ENCODE measurements around the gene GYS2.

Gene GYS2

DNA sequence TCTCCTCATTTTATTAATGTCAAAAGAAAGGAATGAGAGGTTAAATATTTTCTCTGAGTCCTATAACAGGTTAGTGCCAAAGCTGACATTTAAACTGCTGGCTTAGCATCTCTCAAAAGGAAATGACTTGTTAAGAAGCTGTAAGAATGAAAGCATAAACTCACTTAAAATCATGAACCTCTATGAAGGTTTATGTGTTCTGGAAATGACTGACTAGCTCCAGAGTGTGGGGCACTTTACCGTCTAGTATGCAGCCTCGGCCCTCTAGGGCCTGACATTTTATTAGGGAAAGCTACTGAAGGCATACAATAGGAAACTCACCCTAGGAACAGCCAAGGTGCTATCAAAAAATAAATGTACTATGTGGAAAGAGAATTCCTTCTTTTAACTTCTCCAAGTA, 43.5 kb downstream of the GYS2 start:
- H2BK15ac ChIP-seq (replicated peaks; ENCODE audit: low read depth) = no peak overlapping the region
- H3K4me3 ChIP-seq (ENCODE audit: low read length) = no peak overlapping the region
- no peak overlapping the region for H2AK5ac ChIP-seq (ENCODE audit: low read length)
- H4K5ac ChIP-seq (ENCODE audit: low read length) = no peak overlapping the region
- H3K79me1 ChIP-seq (ENCODE audit: low read length) = no peaks in the 10 kb centered on the region
- no peak for DNase-seq
- no peak overlapping the region for H2BK120ac ChIP-seq (ENCODE audit: low read depth, low read length)
- H3K27me3 ChIP-seq (ENCODE audit: insufficient read depth, low read length, poor library complexity) = no peaks in the 10 kb centered on the region
- H3K18ac ChIP-seq (ENCODE audit: low read length) = no peak overlapping the region
- no peak overlapping the region for H3K56ac ChIP-seq (ENCODE audit: low read length)
- H3K27ac ChIP-seq (ENCODE audit: low read depth, low read length) = no peak overlapping the region
- H3K23ac ChIP-seq (ENCODE audit: low read length) = no peak overlapping the region
- no peak overlapping the region for H3K9ac ChIP-seq (ENCODE audit: low read length)
- H3K4me2 ChIP-seq (ENCODE audit: low read length) = no peak overlapping the region
- H3K79me2 ChIP-seq (ENCODE audit: control insufficient read depth, insufficient read depth, low read length) = no peaks in the 10 kb centered on the region
- WGBS (ENCODE audit: extremely low coverage, insufficient coverage, low lambda C conversion rate) = no CpG with 5 or more reads among the region's 2 CpGs
- no peak overlapping the region for H3K4ac ChIP-seq (ENCODE audit: low read depth, low read length)
- H2BK5ac ChIP-seq (ENCODE audit: low read length) = no peak overlapping the region
- H3K4me1 ChIP-seq (ENCODE audit: control insufficient read depth, low read depth, low read length) = no peaks in the 10 kb centered on the region
- no peaks in the 10 kb centered on the region for H3K36me3 ChIP-seq (ENCODE audit: control insufficient read depth, insufficient read depth, low read length)
- no peak overlapping the region for H4K8ac ChIP-seq (ENCODE audit: low read depth, low read length)

- Histone ChIP-seq H4K8ac (ENCODE audit: low read depth, low read length) (no peak overlapping the region), H3K23ac (ENCODE audit: low read length) (no peak overlapping the region), H3K36me3 (ENCODE audit: control insufficient read depth, insufficient read depth, low read length) (no peaks in the 10 kb centered on the region), H3K9ac (ENCODE audit: low read length) (no peak overlapping the region), H3K18ac (ENCODE audit: low read length) (no peak overlapping the region), H4K5ac (ENCODE audit: low read length) (no peak overlapping the region), H2BK5ac (ENCODE audit: low read length) (no peak overlapping the region), H2AK5ac (ENCODE audit: low read length) (no peak overlapping the region), H3K4me3 (ENCODE audit: low read length) (no peak overlapping the region), H3K27ac (ENCODE audit: low read depth, low read length) (no peak overlapping the region), H3K27me3 (ENCODE audit: insufficient read depth, low read length, poor library complexity) (no peaks in the 10 kb centered on the region), H3K79me2 (ENCODE audit: control insufficient read depth, insufficient read depth, low read length) (no peaks in the 10 kb centered on the region), H2BK15ac (replicated peaks; ENCODE audit: low read depth) (no peak overlapping the region), H3K4ac (ENCODE audit: low read depth, low read length) (no peak overlapping the region), H3K56ac (ENCODE audit: low read length) (no peak overlapping the region), H3K79me1 (ENCODE audit: low read length) (no peaks in the 10 kb centered on the region), H3K4me1 (ENCODE audit: control insufficient read depth, low read depth, low read length) (no peaks in the 10 kb centered on the region), H2BK120ac (ENCODE audit: low read depth, low read length) (no peak overlapping the region), H3K4me2 (ENCODE audit: low read length) (no peak overlapping the region)
- no peak for DNase-seq
- WGBS (ENCODE audit: extremely low coverage, insufficient coverage, low lambda C conversion rate) = no CpG with 5 or more reads among the region's 7 CpGs
These were observed 44.6 kb downstream of the GYS2 start for GRCh38 chr12:21559855-21560569.

DNA sequence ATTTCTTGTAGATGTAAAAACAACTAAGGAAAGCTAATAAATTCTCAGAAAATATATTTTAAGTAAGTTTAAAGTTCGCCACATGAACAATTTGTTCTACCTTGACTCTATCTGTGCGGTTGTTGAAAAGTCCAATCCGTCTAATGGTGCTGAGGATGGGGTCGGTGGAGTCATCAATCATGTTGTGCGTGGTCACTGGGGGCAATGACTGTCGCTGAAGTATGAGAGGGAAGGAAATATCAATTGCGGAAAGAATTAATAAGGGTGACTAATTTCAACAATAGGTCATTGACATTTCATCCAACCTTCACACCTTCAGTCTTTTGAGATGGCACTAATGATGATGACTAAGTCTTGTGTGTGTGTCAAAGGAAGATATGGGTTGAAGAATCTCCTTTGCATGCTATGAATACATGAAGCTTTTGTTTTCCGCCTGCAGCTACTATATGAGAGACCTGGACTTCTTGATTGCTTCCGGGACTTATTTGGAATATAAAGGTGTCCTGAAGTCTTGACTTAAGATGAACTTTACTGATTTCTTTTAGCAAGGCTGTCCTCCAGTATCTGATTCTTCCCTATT, 46.5 kb downstream of the GYS2 start:
- no peak overlapping the region for H2BK120ac ChIP-seq (ENCODE audit: low read depth, low read length)
- no peak overlapping the region for H4K8ac ChIP-seq (ENCODE audit: low read depth, low read length)
- H2BK15ac ChIP-seq (replicated peaks; ENCODE audit: low read depth) = no peak overlapping the region
- H3K9ac ChIP-seq (ENCODE audit: low read length) = no peak overlapping the region
- H3K18ac ChIP-seq (ENCODE audit: low read length) = no peak overlapping the region
- H3K27me3 ChIP-seq (ENCODE audit: insufficient read depth, low read length, poor library complexity) = no peaks in the 10 kb centered on the region
- H3K23ac ChIP-seq (ENCODE audit: low read length) = no peak overlapping the region
- no peaks in the 10 kb centered on the region for H3K4me1 ChIP-seq (ENCODE audit: control insufficient read depth, low read depth, low read length)
- H3K56ac ChIP-seq (ENCODE audit: low read length) = no peak overlapping the region
- H3K4ac ChIP-seq (ENCODE audit: low read depth, low read length) = no peak overlapping the region
- no peak overlapping the region for H2AK5ac ChIP-seq (ENCODE audit: low read length)
- no CpG with 5 or more reads among the region's 9 CpGs for WGBS (ENCODE audit: extremely low coverage, insufficient coverage, low lambda C conversion rate)
- no peak overlapping the region for H2BK5ac ChIP-seq (ENCODE audit: low read length)
- DNase-seq = no peak
- no peaks in the 10 kb centered on the region for H3K36me3 ChIP-seq (ENCODE audit: control insufficient read depth, insufficient read depth, low read length)
- H3K79me1 ChIP-seq (ENCODE audit: low read length) = no peaks in the 10 kb centered on the region
- H3K4me2 ChIP-seq (ENCODE audit: low read length) = no peak overlapping the region
- no peak overlapping the region for H4K5ac ChIP-seq (ENCODE audit: low read length)
- H3K27ac ChIP-seq (ENCODE audit: low read depth, low read length) = no peak overlapping the region
- H3K4me3 ChIP-seq (ENCODE audit: low read length) = no peak overlapping the region
- no peaks in the 10 kb centered on the region for H3K79me2 ChIP-seq (ENCODE audit: control insufficient read depth, insufficient read depth, low read length)

DNA sequence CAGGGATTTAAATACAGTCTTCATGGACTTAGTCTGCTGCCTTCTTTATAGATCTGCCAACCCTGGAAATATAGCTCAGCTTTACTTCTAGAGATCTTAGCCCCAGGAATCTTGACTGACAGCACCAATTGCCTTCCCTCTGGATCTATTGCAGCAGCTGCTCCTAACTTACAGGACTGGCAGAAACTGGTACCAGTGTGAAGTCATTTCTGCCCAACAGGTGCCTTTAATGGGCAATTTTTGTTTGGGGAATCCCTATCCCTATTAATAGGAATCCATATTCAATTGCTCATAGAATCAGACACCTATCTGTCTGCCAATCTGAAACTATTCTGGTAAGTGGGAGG, 51.3 kb downstream of the GYS2 start:
- Histone ChIP-seq H3K27me3 (ENCODE audit: insufficient read depth, low read length, poor library complexity) (no peaks in the 10 kb centered on the region), H4K5ac (ENCODE audit: low read length) (no peak overlapping the region), H3K36me3 (ENCODE audit: control insufficient read depth, insufficient read depth, low read length) (no peaks in the 10 kb centered on the region), H3K27ac (ENCODE audit: low read depth, low read length) (no peak overlapping the region), H3K4me3 (ENCODE audit: low read length) (no peak overlapping the region), H3K4ac (ENCODE audit: low read depth, low read length) (no peak overlapping the region), H3K4me2 (ENCODE audit: low read length) (no peak overlapping the region), H3K18ac (ENCODE audit: low read length) (no peak overlapping the region), H4K8ac (ENCODE audit: low read depth, low read length) (no peak overlapping the region), H3K4me1 (ENCODE audit: control insufficient read depth, low read depth, low read length) (no peaks in the 10 kb centered on the region), H2BK15ac (replicated peaks; ENCODE audit: low read depth) (no peak overlapping the region), H3K79me1 (ENCODE audit: low read length) (no peaks in the 10 kb centered on the region), H3K56ac (ENCODE audit: low read length) (no peak overlapping the region), H2AK5ac (ENCODE audit: low read length) (no peak overlapping the region), H3K23ac (ENCODE audit: low read length) (no peak overlapping the region), H3K79me2 (ENCODE audit: control insufficient read depth, insufficient read depth, low read length) (no peaks in the 10 kb centered on the region), H2BK5ac (ENCODE audit: low read length) (no peak overlapping the region), H2BK120ac (ENCODE audit: low read depth, low read length) (no peak overlapping the region), H3K9ac (ENCODE audit: low read length) (no peak overlapping the region)
- no peak for DNase-seq

- H2BK5ac ChIP-seq (ENCODE audit: low read length) = no peak overlapping the region
- no peaks in the 10 kb centered on the region for H3K79me1 ChIP-seq (ENCODE audit: low read length)
- no peak for DNase-seq
- H3K9ac ChIP-seq (ENCODE audit: low read length) = no peak overlapping the region
- no peak overlapping the region for H4K8ac ChIP-seq (ENCODE audit: low read depth, low read length)
- H3K4ac ChIP-seq (ENCODE audit: low read depth, low read length) = no peak overlapping the region
- no peaks in the 10 kb centered on the region for H3K36me3 ChIP-seq (ENCODE audit: control insufficient read depth, insufficient read depth, low read length)
- no peak overlapping the region for H2BK120ac ChIP-seq (ENCODE audit: low read depth, low read length)
- H3K27ac ChIP-seq (ENCODE audit: low read depth, low read length) = no peak overlapping the region
- H3K4me1 ChIP-seq (ENCODE audit: control insufficient read depth, low read depth, low read length) = no peaks in the 10 kb centered on the region
- H3K23ac ChIP-seq (ENCODE audit: low read length) = no peak overlapping the region
- no peaks in the 10 kb centered on the region for H3K27me3 ChIP-seq (ENCODE audit: insufficient read depth, low read length, poor library complexity)
- no peak overlapping the region for H2AK5ac ChIP-seq (ENCODE audit: low read length)
- no peak overlapping the region for H3K4me3 ChIP-seq (ENCODE audit: low read length)
- no peak overlapping the region for H2BK15ac ChIP-seq (replicated peaks; ENCODE audit: low read depth)
- no peak overlapping the region for H3K4me2 ChIP-seq (ENCODE audit: low read length)
- WGBS (ENCODE audit: extremely low coverage, insufficient coverage, low lambda C conversion rate) = 100% methylated on average over 2 of the region's 6 CpGs
- H4K5ac ChIP-seq (ENCODE audit: low read length) = no peak overlapping the region
- H3K18ac ChIP-seq (ENCODE audit: low read length) = no peak overlapping the region
- no peaks in the 10 kb centered on the region for H3K79me2 ChIP-seq (ENCODE audit: control insufficient read depth, insufficient read depth, low read length)
- no peak overlapping the region for H3K56ac ChIP-seq (ENCODE audit: low read length)
These were observed 51.9 kb downstream of the GYS2 start for GRCh38 chr12:21552635-21553328.

Measured in mesendoderm (in vitro differentiated cells).